ENCODE results near the gene KRTAP10-10.
"Not testable (repeated sequence)": the region's sequence is repeated elsewhere in the genome, so short reads cannot be mapped to it uniquely, and the experiment has no call there.

Gene KRTAP10-10

DNA sequence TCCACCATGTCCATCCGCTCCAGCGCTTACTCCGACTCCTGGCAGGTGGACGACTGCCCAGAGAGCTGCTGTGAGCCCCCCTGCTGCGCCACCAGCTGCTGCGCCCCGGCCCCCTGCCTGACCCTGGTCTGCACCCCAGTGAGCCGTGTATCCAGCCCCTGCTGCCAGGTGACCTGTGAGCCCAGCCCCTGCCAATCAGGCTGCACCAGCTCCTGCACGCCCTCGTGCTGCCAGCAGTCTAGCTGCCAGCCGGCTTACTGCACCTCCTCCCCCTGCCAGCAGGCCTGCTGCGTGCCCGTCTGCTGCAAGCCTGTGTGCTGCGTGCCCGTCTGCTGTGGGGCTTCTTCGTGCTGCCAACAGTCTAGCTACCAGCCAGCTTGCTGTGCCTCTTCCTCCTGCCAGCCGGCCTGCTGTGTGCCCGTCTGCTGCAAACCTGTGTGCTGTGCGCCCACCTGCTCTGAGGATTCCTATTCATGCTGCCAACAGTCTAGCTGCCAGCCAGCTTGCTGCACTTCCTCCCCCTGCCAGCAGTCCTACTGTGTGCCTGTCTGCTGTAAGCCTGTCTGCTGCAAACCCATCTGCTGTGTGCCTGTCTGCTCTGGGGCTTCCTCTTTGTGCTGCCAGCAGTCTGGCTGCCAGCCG is 9.9 kb upstream of the KRTAP10-10 start:
- not testable (repeated sequence) for DNase-seq

DNA sequence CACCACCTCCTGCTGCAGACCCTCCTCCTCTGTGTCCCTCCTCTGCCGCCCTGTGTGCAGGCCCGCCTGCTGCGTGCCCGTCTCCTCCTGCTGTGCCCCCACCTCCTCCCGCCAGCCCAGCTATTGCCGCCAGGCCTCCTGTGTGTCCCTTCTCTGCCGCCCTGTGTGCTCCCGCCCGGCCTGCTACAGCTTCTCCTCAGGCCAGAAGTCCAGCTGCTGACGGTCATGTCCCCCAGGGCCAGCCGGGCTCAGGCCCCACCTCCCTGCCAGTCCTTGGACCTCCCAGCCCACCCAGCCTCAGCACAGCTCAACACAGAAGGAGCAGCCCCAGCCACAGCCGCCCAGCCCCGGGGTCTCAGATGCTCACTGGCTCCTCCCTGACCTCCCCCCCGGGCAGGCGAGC is 9.3 kb upstream of the KRTAP10-10 start:
- not testable (repeated sequence) for DNase-seq

DNA sequence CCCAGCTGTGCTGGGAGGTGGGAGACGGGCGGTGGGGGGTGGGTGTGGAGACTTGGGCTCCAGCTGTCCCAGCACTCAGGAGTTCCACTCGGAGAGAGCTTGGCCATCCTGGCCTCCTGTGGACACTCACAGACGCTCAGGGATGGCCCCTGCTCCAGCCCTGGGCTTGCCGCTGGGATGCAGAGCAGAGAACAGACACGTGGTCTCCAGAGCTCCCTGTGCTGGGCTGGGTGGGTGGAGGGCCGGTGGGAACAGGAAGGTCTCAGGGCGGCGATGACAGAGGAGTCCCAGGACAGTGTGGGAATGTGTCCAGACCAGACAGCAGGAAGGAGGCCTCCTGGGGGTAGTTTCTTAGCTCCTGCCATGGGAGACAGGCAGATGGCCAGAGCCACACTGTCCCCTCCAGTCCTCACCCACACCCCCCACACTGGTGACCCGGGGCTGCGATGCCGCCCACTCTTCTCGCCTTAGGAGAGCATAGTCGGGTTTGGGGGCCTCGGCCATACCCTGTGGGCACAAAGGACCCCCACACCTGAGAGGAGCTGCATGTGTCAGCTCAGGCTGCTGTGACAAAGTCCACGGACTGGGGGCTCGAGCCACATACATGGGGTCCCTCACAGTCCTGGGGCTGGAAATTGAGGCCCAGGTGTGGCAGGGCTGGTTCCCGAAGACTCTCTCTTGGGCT is 8.3 kb upstream of the KRTAP10-10 start:
- no peak for DNase-seq

DNA sequence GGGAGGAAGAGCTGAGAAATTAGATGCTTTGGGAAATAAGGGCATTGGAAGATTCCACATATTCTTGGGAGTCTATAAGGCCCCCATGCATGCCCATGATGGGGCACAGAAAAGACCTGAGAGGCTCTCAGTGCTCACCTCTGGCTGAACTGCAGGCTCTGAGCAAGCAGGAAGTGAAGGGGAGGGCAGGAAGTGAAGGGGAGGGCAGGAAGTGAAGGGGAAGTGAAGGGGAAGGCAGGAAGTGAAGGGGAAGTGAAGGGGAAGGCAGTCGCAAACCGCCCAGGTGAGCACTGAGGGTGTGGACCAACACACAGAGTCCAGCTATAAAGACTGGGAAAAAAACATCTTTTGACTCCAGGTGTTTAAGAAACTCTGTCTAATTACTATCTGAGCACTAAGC is 6.7 kb upstream of the KRTAP10-10 start:
- DNase-seq: no peak

DNA sequence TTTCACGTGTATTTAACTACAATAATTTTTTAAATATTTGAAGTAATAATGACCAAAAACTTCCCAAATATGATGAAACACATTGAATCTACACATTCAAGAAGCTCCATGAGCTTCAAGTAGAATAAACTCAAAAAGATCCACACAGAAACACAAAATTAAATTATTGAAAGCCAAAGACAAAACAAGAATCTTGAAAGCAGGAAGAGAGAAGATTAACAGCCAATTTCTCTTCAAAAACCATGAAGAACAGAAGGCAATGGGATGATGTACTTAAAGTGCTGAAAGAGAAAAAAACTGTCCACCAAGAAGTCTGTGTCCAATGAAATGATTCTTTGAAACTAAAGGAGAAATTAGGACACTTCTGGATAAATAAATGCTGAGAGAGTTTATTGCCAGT is 5.1 kb upstream of the KRTAP10-10 start:
- DNase-seq: no peak

DNA sequence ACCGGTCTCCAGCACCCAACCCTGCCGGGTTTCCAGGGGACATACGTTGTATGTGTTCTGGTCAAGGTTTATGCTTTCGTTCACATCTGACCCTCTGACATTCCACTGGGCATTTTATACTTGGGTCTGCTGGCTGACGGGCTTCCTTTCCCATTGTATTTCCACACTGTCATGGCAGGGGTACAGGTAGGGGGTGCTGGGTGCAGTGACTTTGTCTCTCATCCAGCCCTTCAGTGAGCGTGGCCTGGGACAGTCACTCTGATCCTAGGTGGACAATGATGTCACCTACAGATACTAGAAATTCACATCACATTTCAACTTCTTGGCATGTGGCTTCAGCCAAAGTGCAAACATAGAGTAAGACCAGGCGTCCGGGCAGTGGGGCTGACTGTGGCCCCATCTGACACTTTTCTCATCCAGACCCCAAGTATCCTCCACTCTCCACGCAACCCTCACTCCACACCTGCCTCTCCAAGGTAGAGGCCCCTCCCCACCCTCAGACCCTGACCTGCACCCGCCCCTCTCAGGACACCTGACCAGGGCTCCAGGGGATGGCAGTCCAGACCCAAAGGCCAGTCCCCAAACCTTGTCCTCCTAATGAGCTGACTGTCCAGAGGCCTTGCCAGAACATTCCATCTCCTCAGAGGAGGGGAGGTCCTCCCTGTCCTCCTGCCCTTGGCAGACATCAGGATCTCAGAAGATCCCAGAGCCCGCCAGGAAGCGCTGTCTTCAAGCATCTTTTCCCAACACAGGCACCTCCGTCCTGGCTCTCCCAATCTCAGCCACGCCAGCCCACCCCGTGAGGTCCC is 743 bp upstream of the KRTAP10-10 start:
- DNase-seq: no peak

DNA sequence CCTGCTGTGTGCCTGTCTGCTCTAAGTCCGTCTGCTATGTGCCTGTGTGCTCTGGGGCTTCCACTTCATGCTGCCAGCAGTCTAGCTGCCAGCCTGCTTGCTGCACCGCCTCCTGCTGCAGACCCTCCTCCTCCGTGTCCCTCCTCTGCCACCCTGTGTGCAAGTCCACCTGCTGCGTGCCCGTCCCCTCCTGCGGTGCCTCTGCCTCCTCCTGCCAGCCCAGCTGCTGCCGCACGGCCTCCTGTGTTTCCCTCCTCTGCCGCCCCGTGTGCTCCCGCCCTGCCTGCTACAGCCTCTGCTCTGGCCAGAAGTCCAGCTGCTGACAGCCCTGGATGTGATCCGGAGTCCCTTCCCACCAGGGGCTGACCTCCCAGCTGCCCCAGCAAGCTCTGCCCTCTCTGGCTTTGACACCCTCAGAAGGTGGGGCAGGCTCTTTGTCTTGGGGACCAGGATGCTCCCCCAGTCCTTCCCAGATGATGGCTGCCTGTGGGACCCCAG is 744 bp downstream of the KRTAP10-10 start:
- not testable (repeated sequence) for DNase-seq

DNA sequence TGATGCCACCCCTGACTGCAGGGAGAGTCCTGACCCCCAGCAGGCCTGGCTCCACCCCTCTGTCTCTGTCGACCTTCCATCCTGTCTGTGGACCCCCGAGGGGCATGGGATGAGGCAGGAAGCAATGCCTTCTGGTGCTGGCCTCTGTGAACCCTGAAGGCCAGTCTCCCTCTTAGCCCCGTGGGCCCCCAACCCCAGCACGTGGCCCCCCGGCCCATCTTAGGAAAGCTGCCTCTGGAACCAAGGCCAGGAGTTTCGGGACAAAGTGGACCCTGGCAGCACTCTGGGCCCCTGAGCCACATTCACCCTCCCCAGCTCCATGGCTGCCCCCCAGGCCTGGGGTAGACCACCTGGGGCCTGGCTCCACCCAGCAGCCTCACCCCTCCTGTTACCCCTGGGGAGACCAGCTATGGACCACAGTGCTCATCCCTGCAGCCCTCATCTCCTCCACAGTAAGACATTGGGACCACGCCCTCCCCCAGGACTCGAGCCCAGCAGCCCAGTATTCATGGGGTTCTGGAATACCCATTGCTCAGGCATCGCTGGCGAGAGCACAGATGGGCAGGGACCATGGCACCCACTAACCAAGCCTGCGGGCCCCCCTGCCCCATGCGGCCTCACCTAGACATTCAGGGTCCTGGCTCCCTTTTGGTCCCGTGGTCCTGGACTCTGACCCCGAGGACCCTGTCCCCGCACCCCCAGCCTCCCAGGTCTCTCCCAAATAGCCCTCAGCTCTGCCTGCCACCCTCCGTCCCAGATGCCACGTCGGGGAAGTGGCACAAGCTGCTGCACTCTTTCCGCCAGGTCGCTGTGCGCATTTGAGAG is 1.6 kb downstream of the KRTAP10-10 start:
- DNase-seq: not testable (repeated sequence)

DNA sequence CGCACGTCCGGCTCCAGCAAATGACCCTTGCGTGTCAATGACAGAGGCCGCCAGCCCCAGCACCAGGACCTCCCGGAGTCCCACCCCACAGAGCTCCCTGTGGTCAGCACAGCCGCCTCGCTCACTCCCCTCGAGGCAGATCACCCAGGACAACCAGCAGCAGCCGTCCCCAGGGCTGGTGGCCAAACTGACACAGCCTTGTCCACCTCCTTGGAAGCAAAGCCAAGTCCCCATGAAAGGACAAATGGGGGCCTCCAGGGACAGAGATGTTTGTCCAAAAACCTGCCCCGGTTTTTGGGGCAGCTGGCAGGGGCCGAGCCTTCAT is 2.1 kb downstream of the KRTAP10-10 start:
- no peak for DNase-seq

DNA sequence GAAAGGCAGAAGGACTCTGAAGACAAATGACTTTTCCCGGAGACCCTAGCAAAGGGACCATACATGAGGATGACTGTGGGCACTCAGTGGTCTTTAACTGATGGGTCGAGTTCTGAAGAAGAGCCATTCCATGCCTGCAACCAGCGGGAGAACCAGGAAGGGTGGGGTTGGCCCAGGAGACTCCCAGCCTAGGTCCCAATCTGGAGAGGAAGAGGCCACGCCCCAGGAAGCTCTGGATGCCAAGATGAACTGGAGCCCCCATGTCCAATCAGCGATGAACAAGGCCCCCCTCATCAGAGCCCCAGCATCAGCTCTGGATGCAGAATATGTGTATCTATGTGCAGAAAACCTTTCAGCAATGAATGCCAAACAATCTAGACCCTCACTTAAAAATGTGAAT is 3.6 kb downstream of the KRTAP10-10 start:
- no peak for DNase-seq

DNA sequence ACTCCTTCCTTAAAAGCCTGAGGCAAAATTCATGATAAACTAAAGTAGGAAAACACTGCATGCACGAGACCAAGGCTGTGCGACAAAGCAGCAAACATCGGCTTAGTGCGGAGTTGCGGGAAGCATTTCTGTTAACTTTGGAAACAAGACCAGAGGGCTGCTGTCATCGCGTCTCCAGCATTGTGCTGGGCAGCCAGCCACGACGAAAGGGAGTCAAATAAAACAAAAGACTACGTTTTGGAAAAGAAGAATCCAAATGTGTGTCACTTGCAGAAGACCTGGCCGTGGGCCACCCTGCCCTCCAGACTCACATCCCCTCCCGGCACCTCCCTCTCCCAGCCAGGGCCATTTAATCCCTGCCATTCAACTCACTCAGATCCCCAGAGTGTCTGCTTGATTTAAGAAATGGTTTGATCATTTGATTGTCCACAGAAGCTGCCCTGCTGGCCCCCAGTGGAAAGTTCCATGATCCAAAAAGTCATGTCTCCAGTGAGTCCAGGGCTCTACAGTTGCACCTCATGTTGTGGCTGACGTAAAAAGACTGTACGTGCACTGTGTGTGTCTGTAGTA is 6.7 kb downstream of the KRTAP10-10 start:
- no peak for DNase-seq

DNA sequence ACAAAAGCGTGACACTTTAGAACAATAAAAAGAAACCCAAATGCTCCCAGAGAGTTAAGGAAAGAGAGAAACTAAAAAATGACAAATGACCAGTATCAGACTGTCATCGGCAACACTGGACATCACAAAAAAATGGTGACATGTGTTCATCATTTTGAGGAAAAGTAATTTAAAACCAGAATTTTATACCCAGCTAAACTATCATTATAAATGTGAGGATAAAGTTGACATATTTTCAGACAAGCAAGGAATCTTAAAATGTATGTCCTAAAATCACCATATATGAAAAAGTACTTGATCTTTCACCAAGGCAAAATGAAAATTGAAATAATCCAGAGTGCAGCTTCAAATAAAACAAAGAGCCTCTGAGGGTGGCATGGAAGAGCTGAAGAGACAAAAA is 7.7 kb downstream of the KRTAP10-10 start:
- DNase-seq: no peak

DNA sequence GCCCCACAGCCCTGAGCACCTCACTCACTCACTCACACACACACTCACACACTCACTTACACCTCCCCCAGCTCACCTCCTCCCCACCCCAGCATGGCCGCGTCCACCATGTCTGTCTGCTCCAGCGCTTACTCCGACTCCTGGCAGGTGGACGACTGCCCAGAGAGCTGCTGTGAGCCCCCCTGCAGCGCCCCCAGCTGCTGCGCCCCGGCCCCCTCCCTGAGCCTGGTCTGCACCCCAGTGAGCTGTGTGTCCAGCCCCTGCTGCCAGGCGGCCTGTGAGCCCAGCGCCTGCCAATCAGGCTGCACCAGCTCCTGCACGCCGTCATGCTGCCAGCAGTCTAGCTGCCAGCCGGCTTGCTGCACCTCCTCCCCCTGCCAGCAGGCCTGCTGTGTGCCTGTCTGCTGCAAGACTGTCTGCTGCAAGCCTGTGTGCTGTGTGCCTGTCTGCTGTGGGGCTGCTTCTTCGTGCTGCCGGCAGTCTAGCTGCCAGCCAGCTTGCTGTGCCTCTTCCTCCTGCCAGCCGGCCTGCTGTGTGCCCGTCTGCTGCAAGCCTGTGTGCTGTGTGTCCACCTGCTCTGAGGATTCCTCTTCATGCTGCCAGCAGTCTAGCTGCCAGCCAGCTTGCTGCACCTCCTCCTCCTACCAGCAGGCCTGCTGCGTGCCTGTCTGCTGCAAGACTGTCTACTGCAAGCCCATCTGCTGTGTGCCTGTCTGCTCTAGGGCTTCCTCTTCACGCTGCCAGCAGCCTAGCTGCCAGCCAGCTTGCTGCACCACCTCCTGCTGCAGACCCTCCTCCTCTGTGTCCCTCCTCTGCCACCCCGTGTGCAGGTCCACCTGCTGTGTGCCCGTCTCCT is 9.4 kb downstream of the KRTAP10-10 start, which contains the start of gene KRTAP10-11:
KRTAP10-11 (plus strand) TSS at position 49 of the 856 bp plus-strand sequence; CDS start at position 94, 45 bp downstream.
- not testable (repeated sequence) for DNase-seq

DNA sequence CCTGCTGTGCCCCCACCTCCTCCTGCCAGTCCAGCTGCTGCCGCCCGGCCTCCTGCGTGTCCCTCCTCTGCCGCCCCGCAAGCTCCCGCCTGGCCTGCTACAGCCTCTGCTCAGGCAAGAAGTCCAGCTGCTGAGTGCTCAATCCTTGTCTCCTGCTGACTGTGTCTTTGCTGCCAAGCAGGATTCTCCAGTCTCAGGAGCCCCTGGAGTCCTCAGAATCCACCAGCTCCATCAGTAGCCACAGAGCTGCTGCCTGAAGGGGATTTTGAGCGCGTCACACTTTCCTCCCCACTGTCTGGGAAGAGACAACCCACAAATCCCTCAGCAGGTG is 10.0 kb downstream of the KRTAP10-10 start:
- DNase-seq: no peak

DNA sequence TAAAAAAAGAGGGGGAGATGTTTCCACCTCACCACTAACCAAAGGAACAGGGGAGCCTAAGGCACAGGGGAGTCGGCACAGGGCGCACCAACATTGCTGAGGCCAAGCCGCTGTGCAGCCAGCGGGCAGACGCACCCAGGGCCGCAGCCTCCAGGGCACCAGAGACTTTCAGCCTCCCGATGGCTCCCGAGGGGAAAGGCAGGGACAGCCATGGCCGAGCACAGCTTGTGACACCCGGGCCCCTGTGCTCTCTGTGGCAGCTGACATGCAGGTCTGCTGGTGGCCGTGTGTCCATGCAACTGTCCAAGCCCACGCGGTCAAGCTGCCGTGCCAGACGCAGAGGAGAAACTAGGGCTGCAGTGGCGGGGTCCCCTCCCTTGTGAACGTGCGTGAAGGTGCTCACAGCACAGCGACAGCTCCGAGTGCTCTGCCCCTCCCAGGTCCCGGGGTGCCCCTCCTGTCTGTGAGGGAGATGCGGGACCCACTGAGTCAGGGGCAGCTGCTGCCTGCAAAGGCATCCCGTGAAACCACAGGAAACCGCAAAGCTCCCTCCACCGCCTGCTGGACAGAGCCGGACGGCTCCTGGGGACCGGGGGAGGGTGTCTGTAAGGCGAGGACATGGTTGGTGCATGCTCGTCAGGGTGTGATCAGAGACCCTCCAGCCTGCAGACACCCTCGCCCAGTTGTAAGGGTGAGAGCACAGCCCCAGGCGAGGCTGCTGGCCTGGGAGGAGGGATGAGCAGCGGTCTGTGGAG is 11.6 kb downstream of the KRTAP10-10 start:
- DNase-seq: no peak

DNA sequence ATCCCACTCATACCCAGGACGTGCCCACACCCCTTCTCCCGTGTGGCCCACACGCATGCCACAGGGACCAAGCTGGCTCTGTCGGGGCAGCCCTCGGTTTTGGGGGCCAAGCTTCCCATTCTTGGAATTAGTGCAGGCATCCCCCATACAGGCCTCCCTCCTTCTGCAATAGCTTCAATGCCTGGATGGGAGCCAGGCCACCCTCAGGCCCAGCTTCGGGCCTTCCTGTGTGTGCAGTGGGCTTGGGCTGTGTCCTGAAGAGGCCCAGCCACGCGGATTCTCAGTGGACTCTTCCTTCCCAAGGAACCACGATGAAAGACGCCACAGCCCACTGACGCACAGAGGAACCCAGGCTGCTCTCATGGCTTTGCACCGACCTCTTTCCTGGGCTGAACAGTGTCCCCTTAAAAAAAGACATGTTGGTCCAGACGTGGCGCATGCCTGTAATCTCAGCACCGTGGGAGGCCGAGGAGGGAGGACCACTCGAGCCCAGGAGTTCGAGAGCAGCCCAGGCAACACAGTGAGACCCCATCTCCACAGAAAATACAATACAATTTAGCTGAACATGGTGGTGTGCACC is 12.5 kb downstream of the KRTAP10-10 start:
- no peak for DNase-seq

DNA sequence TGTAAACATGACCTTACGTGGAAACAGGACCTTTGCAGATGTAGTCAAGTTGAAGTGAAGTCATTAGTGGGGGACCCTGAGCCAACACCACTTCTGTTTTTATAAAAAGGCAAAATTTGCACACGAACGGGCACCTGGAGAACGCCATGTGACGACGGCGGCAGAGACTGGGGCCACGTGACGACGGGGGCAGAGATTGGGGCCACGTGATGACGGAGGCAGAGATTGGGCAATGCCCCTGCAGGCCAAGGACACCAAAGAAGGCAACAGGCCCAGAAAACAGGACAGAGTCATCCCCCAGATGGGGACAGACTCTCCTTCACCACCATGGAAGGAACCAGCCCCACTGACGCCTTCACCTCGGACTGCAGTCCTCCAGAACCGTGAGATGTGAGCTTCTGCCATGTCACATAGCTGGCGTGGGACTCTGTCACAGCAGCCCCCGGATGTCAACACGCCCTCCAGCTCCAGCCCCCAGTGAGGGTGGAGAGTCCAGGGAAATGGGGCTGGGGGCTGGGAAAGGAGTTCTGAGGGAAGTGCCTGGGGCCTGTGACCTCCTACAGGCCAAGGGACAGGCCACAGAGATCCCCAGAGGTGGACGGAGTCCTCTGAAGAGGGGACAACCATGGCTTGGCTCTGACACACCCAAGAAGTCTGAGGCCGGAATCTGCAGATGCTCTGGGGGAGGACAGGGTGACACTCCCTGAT is 13.3 kb downstream of the KRTAP10-10 start:
- no peak for DNase-seq

DNA sequence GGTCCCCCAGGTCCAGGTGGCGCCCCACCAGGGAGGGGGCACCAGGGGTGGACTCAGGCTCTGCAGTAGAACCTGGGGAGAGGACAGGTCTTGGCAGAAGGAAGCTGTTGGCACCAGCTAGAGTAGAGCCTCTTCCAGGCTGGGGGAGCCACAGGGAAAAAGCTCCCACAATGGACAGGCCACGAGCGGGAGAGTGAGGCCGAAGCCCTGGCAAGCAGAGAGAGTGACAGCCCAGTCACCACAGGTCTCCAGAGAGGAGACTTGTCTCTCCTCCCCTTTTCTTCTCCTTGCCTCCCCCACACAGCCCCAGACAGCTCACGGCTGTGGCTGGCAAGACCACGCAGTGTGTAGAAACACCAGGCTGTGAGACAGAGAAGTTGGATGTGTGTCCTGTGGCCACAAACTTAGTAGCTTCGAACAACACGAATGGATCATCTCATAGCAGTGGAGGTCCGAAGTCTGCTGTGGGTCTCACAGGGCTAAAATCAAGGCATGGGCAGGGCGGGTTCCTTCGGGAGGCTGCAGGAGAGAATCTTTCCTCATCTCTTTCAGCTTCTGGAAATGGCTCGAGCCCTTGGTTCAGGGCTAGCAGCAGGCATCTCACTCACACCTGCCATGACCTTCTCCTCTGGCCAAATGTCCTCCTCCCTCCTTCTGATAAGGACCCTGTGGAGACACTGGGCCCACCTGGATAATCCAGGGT is 14.0 kb downstream of the KRTAP10-10 start:
- no peak for DNase-seq

DNA sequence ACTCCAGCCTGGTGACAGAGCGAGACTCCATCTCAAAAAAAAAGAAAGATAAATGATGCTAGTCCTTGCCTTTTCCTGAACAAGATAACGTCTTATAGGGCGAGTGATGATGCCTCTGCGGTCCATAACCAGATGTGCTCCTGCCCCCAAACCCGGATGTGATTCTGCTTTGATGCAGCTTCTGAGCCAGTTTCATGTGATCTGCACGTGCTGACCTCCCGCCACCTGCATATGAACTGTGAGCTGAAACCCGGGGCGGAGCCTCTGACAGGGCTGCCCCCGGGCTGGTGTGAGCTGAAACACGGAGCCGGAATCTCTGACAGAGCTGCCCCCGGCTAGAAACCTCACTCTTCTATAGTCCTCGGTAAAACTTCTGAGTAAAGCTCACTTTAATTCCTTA is 16.0 kb downstream of the KRTAP10-10 start:
- no peak for DNase-seq
